ENCODE data around the gene GAPT. TPM values are rescaled to one million over a fixed set of nuclear protein-coding genes. Genes with fewer than 3 reads are reported as not detected.

Gene GAPT
- total RNA-seq, 4 donors from 2014 or later: 0.39 to 1.6 TPM; not detected in 2

DNA sequence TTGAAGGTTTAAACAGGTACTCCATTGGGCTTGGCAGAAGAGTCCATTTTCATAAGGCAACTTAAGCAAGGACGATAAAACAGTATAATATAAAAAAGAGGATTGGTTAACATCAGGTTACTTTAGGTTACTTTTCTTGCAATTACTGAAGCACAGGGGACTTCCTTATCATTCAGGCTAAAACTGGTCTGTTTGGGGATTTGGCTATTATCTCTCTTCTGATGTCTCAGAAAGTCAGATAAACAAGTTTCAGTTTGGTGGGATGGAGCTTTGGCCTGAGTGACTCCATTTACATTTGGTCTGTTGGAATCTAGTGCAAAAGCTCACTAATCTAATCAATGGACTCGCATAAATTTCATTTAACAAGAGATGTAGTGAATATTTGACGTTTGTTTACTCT is 8.0 kb downstream of the GAPT start:
- intact Hi-C loops (cut with DNase I; ENCODE audit: low total_unique reads): no loop called here
- 80 to 86% methylated on average over 3 of the region's 3 CpGs for WGBS, 2 donors

DNA sequence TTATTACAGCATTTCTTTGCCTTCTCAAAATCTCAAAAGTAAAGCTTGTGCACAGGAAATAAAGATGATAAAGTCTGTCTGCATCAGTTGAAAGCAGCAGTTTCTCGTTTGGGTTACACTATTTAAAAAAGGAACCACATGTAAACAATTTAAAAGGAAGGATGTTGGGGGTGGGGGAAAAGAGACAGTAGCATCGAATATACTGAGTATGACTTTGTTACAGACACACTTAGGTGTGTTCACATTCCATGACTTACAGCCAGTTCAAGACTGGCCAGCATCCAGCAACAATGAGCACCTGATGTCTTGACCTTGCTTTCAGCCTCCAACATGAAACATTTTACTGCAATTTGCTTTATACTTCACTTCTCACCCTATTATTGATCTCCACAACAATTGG is 8.7 kb downstream of the GAPT start:
- TF ChIP-seq POLR2A (IDR thresholded peaks at IDR 0.05) (no peak), CTCF (IDR thresholded peaks at IDR 0.05) (no peak)
- no peak for DNase-seq (ENCODE audit: low spot score in 2 of 2)
- intact Hi-C loops (cut with DNase I; ENCODE audit: low total_unique reads): no loop called here
- H3K4me3 ChIP-seq (ENCODE audit: low read depth, poor library complexity, severe bottlenecking): no peak overlapping the region
- 12 to 25% methylated on average over 2 of the region's 2 CpGs for WGBS, 2 donors

More for the DNA sequence above, 8.0 kb downstream of the GAPT start:
- no peak overlapping the region for H3K4me3 ChIP-seq (ENCODE audit: low read depth, poor library complexity, severe bottlenecking)
- no peak for TF ChIP-seq POLR2A (IDR thresholded peaks at IDR 0.05)
- no peak for TF ChIP-seq CTCF (IDR thresholded peaks at IDR 0.05)
- no peak for DNase-seq (ENCODE audit: low spot score in 2 of 2)

- TF ChIP-seq POLR2A (IDR thresholded peaks at IDR 0.05) (no peak), CTCF (IDR thresholded peaks at IDR 0.05) (no peak)
- H3K4me3 ChIP-seq (ENCODE audit: low read depth, poor library complexity, severe bottlenecking): no peak overlapping the region
- intact Hi-C loops (cut with DNase I; ENCODE audit: low total_unique reads): no loop called here
- 66 to 92% methylated on average over 2 of the region's 2 CpGs for WGBS, 2 donors
- DNase-seq (ENCODE audit: low spot score in 2 of 2): no peak
Measured at GRCh38 chr5:58501778-58502417, 10.7 kb downstream of the GAPT start.

DNA sequence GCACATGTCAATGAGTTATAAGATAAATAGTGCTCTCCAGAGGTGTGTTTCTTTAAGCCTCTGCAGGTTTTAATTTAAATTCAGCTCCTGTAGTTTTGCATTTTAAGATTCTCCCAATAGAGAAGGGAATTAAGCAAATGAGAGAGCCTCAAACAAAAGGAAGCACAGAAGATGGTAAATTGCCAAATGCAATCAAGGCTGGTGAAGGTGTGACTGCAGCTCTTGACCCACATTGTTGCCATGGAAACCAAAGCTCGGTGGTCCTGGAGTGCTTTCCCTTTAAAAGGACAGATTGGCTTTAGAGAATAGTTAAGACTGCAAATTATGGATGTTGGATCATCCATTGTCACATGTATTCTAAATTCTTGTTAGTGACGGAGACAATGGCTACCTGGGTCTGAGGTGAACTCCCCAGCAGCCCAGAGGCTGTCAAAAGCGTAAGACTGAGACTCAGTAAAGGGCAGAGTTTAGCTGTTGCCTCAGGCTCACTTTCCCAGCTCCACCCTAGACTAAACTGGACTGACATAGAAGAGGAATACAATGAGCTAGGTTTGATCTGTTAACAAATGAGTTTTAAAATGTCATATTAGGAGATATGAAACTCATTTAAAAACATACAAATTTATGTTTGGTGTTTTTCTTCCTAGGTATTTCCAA is 12.3 kb downstream of the GAPT start:
- intact Hi-C loops (cut with DNase I; ENCODE audit: low total_unique reads): no loop called here
- no peak for TF ChIP-seq POLR2A (IDR thresholded peaks at IDR 0.05)
- TF ChIP-seq CTCF (IDR thresholded peaks at IDR 0.05): no peak
- WGBS, 2 donors: 46 to 58% methylated on average over 3 of the region's 3 CpGs
- DNase-seq (ENCODE audit: low spot score in 2 of 2): no peak
- H3K4me3 ChIP-seq (ENCODE audit: low read depth, poor library complexity, severe bottlenecking): no peak overlapping the region

- intact Hi-C loops (cut with DNase I; ENCODE audit: low total_unique reads): no loop called here
- H3K4me3 ChIP-seq (ENCODE audit: low read depth, poor library complexity, severe bottlenecking): no peak overlapping the region
- 76 to 81% methylated on average over 3 of the region's 3 CpGs for WGBS, 2 donors
- no peak for TF ChIP-seq CTCF (IDR thresholded peaks at IDR 0.05)
- TF ChIP-seq POLR2A (IDR thresholded peaks at IDR 0.05): no peak
- no peak for DNase-seq (ENCODE audit: low spot score in 2 of 2)
Measured at GRCh38 chr5:58504766-58505165, 13.5 kb downstream of the GAPT start.
